ENCODE results near the gene DNAJC17. TPM values are rescaled to one million over a fixed set of nuclear protein-coding genes. Genes with fewer than 3 reads are reported as not detected.

The DNAJC17 gene
- total RNA-seq, 1 experiment from 2014 or later = 53.3 TPM

DNA sequence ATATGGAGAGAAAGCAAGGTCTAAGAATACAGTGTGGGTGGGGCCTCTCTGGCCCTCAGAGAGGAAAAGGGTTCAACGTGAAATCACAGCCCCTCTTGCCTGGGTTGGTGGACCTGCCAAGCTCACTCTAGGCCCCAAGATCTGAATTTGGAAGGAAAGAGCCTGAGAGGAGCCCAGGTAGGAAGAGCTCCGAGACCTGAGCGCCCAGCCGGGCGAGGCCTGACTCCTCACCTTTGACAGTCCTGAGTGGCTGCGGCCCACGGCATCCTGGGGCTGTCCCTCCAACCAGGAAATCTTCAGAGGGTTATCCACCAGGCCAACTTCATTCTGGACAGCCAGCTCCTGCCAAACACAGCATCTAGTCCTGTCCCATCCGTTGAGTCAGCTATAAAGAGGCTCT is 33.8 kb downstream of the DNAJC17 start:
- Histone ChIP-seq H4K20me1 (ENCODE audit: low read length) (no peaks in the 10 kb centered on the region), H3F3A (ENCODE audit: low read length, unreplicated experiment) (no peaks in the 10 kb centered on the region), H3K27ac (ENCODE audit: low read length) (no peak overlapping the region), H3K4me2 (ENCODE audit: low read length) (no peak overlapping the region), H3K79me2 (ENCODE audit: low read length) (no peaks in the 10 kb centered on the region), H3K4me1 (ENCODE audit: insufficient read depth, low read length) (peaks cover 41% of the 10 kb centered on the region), H3K27me3 (ENCODE audit: low read length) (no peaks in the 10 kb centered on the region), H3K9ac (ENCODE audit: low read length) (no peak overlapping the region), H2AFZ (ENCODE audit: low read length) (no peak overlapping the region), H3K9me2 (replicated peaks; ENCODE audit: low read length) (no peaks in the 10 kb centered on the region), H3K36me3 (ENCODE audit: low read depth, low read length) (peaks cover 18% of the 10 kb centered on the region), H3K9me3 (ENCODE audit: low read length) (no peaks in the 10 kb centered on the region), H3K4me3 (ENCODE audit: low read length) (no peak overlapping the region)
- no peak for DNase-seq
- no peak for ATAC-seq
- ChIA-PET POLR2A (ENCODE audit: unreplicated experiment) (no interaction called here), CTCF (no interaction called here)
- intact Hi-C loops (cut with micrococcal nuclease) = no loop called here
- TF ChIP-seq, protein P1, sequence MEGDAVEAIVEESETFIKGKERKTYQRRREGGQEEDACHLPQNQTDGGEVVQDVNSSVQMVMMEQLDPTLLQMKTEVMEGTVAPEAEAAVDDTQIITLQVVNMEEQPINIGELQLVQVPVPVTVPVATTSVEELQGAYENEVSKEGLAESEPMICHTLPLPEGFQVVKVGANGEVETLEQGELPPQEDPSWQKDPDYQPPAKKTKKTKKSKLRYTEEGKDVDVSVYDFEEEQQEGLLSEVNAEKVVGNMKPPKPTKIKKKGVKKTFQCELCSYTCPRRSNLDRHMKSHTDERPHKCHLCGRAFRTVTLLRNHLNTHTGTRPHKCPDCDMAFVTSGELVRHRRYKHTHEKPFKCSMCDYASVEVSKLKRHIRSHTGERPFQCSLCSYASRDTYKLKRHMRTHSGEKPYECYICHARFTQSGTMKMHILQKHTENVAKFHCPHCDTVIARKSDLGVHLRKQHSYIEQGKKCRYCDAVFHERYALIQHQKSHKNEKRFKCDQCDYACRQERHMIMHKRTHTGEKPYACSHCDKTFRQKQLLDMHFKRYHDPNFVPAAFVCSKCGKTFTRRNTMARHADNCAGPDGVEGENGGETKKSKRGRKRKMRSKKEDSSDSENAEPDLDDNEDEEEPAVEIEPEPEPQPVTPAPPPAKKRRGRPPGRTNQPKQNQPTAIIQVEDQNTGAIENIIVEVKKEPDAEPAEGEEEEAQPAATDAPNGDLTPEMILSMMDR (conservative IDR thresholded peaks at IDR 0.05; ENCODE audit: low read depth, low read length) = no peak
- no TSS peak for BruUV-seq (replicated peaks)

DNA sequence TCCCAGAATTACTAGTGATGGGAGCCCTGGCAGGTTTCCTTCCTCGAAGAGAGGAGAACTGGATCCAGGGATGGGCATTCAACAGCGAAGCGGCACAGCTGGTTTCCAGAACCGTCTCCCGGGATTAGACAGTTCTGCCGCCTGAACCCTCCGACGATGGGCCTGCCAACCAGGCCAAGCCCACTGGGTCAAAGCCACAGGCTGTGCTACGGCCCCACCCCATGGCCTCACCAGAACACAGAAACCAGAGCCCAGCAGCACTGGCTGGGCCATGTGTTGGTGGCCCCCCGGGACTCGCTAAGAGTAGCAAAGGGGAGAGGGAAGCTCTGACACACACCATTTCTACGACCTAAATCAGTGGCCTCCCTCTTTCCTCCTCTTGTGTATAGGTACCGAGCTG is 35.3 kb downstream of the DNAJC17 start:
- no peaks in the 10 kb centered on the region for H3K27me3 ChIP-seq (ENCODE audit: low read length)
- H3K4me2 ChIP-seq (ENCODE audit: low read length) = no peak overlapping the region
- ATAC-seq (no peak), DNase-seq (no peak)
- peaks cover 18% of the 10 kb centered on the region for H3K36me3 ChIP-seq (ENCODE audit: low read depth, low read length)
- no peak overlapping the region for H3K4me3 ChIP-seq (ENCODE audit: low read length)
- intact Hi-C loops (cut with micrococcal nuclease) = no loop called here
- no peak overlapping the region for H3K27ac ChIP-seq (ENCODE audit: low read length)
- H4K20me1 ChIP-seq (ENCODE audit: low read length) = no peaks in the 10 kb centered on the region
- H3K79me2 ChIP-seq (ENCODE audit: low read length) = no peaks in the 10 kb centered on the region
- peaks cover 39% of the 10 kb centered on the region for H3K4me1 ChIP-seq (ENCODE audit: insufficient read depth, low read length)
- H3K9ac ChIP-seq (ENCODE audit: low read length) = no peak overlapping the region
- no TSS peak for BruUV-seq (replicated peaks)
- no peaks in the 10 kb centered on the region for H3K9me2 ChIP-seq (replicated peaks; ENCODE audit: low read length)
- POLR2A ChIA-PET (ENCODE audit: unreplicated experiment) = no interaction called here
- CTCF ChIA-PET = no interaction called here
- H3K9me3 ChIP-seq (ENCODE audit: low read length) = no peaks in the 10 kb centered on the region
- TF ChIP-seq, protein P1 (conservative IDR thresholded peaks at IDR 0.05; ENCODE audit: low read depth, low read length) = no peak
- TF ChIP-seq EZH2phosphoT487 (IDR thresholded peaks at IDR 0.05; ENCODE audit: borderline replicate concordance, low read length) (no peak), EZH2 (IDR thresholded peaks at IDR 0.05; ENCODE audit: low read length, unreplicated experiment) (no peak)
- H3F3A ChIP-seq (ENCODE audit: low read length, unreplicated experiment) = no peaks in the 10 kb centered on the region
- H2AFZ ChIP-seq (ENCODE audit: low read length) = no peak overlapping the region

DNA sequence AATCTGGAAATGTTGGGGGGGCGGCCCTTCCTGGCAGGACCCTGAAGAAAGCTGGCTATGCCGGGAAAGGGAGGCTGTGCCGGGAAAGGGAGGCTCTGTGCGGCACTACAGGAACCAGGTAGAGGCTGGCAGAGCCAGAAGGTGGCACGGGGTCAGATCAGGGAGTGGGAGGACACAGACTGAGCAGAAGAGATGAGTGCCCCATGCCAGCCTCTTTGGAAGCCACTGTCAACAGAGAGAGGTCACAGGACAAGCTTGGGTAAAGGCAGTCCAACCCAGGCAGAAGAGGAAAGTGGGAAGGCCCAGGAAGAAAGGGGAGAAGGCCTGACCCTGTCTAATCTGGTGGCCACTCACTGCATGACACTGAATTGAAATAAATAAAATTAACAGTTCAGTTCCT is 36.0 kb downstream of the DNAJC17 start:
- Histone ChIP-seq H3K79me2 (ENCODE audit: low read length) (no peaks in the 10 kb centered on the region), H3K9ac (ENCODE audit: low read length) (no peak overlapping the region), H2AFZ (ENCODE audit: low read length) (no peak overlapping the region), H3K36me3 (ENCODE audit: low read depth, low read length) (peaks cover 18% of the 10 kb centered on the region), H3K9me2 (replicated peaks; ENCODE audit: low read length) (no peaks in the 10 kb centered on the region), H3K4me2 (ENCODE audit: low read length) (no peak overlapping the region), H4K20me1 (ENCODE audit: low read length) (no peaks in the 10 kb centered on the region), H3K27me3 (ENCODE audit: low read length) (no peaks in the 10 kb centered on the region), H3F3A (ENCODE audit: low read length, unreplicated experiment) (no peaks in the 10 kb centered on the region), H3K9me3 (ENCODE audit: low read length) (no peaks in the 10 kb centered on the region), H3K4me3 (ENCODE audit: low read length) (no peak overlapping the region), H3K27ac (ENCODE audit: low read length) (no peak overlapping the region), H3K4me1 (ENCODE audit: insufficient read depth, low read length) (peaks cover 38% of the 10 kb centered on the region)
- CTCF ChIA-PET = interaction anchor here (0.6 kb wide), 1 partner anchor 168 kb away, joined by 12 read pairs; no protein-coding TSS in a partner anchor
- TF ChIP-seq, protein P1 (conservative IDR thresholded peaks at IDR 0.05; ENCODE audit: low read depth, low read length) = no peak
- TF ChIP-seq EZH2 (IDR thresholded peaks at IDR 0.05; ENCODE audit: low read length, unreplicated experiment) (no peak), EZH2phosphoT487 (IDR thresholded peaks at IDR 0.05; ENCODE audit: borderline replicate concordance, low read length) (no peak)
- no TSS peak for BruUV-seq (replicated peaks)
- DNase-seq (no peak), ATAC-seq (no peak)
- POLR2A ChIA-PET (ENCODE audit: unreplicated experiment) = no interaction called here
- intact Hi-C loops (cut with micrococcal nuclease) = no loop called here

All from PC-3 (cell line).